NCI-H460 (cell line): ENCODE measurements around the gene RASGRP4. TPM values are rescaled to one million over a fixed set of nuclear protein-coding genes. Genes with fewer than 3 reads are reported as not detected.
A peak's percentile ranks its signal among the peaks of the same experiment; 100 is the strongest.
"Not testable (repeated sequence)": the region's sequence is repeated elsewhere in the genome, so short reads cannot be mapped to it uniquely, and the experiment has no call there.

ENCODE experiments used
- DNase-seq: peaks from one replicate; pipeline ENCODE4 v3.0.0-alpha.2; 2016; ENCODE audit warnings: low read depth; ENCODE audit errors: extremely low read depth
- polyA plus RNA-seq: library from polyadenylated mRNA; depleted of rRNA; stranded (reverse); fragments of >200 nt; gene quantifications from 2 replicates; pipeline ENCODE4 v1.2.3, GENCODE V29; 2014; cell fraction: nucleus; rRNA removed
- total RNA-seq: library from RNA; depleted of rRNA; stranded (reverse); fragments of >200 nt; shearing (Covaris generic); gene quantifications from 2 replicates; pipeline ENCODE4 v1.2.3, GENCODE V29; 2014; rRNA removed

RASGRP4 gene, protein sequence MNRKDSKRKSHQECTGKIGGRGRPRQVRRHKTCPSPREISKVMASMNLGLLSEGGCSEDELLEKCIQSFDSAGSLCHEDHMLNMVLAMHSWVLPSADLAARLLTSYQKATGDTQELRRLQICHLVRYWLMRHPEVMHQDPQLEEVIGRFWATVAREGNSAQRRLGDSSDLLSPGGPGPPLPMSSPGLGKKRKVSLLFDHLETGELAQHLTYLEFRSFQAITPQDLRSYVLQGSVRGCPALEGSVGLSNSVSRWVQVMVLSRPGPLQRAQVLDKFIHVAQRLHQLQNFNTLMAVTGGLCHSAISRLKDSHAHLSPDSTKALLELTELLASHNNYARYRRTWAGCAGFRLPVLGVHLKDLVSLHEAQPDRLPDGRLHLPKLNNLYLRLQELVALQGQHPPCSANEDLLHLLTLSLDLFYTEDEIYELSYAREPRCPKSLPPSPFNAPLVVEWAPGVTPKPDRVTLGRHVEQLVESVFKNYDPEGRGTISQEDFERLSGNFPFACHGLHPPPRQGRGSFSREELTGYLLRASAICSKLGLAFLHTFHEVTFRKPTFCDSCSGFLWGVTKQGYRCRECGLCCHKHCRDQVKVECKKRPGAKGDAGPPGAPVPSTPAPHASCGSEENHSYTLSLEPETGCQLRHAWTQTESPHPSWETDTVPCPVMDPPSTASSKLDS
- total RNA-seq, result not detected in 2 replicates
- polyA plus RNA-seq, result not detected in 2 replicates

DNA sequence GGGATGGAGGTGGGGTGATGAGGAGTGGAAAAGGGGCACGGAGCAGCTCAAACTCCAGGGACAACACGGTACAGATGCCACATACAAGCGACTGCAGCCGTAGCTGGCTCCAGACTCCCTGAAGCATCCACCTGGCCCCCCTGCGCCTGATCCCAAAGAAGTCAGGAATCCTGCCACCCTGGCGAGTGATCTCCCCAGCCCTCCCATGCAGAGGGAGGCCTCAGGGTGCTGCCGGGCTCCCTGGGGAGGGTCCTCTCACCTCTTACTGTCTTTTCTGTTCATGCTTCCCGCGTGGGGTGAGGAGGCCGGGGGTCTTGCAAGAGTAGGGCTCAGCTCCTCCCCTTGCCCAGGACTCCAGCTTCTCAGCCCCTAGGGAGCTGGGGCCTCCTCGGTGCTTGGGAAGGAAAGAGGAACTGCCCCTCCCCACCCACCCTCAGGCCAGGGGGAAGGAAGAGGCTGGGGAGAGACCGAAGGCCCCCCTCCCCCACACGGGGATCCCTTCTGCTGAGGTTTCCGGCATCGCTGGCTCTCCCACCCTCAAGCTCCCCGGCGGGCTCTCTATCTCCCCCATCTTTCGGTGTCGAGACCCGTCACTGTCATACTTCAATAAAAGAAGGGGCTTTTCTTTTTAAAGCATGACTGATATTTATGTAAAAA lies at the start of gene RASGRP4:
RASGRP4 (minus strand) TSS at position 410 of the 657 bp plus-strand sequence; CDS start at position 282, 128 bp downstream.
- DNase-seq, result no peak

DNA sequence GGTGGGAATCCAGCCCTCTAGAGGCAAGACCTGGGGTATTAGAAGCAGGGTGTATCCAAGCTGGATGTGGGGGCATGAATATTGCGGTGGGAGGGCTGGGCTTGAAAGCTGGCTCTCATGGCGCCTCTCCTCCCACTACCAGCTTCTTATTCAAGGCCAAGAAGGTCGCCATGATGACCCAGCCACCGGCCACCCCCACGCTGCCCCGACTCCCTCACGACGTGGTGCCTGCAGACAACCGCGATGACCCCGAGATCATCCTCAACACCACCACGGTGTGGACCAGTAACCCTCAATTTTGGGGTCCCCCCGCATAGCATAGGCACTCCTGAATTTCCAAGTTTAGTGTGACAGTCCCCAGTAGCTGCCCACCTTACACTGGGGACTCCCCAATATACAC lies 49.2 kb upstream of the RASGRP4 start:
- no peak for DNase-seq

DNA sequence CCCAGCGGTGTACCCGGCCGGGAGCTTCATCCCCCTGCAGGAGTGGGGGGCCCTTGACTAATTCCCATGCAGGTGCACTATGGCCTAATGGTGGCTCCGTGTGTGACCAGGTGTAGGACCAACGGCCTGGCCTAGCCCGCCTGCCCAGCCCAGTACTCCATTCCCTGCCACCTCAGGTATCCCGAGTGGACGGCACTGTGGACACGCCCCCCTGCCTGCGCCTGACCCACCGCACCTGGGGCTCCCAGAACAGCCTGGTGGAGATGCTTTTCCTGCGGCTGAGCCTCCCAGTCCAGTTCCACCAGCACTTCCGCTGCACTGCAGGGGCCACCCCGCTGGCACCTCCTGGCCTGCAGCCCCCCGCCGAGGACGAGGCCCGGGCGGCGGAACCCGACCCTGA lies 47.2 kb upstream of the RASGRP4 start:
- no peak for DNase-seq

DNA sequence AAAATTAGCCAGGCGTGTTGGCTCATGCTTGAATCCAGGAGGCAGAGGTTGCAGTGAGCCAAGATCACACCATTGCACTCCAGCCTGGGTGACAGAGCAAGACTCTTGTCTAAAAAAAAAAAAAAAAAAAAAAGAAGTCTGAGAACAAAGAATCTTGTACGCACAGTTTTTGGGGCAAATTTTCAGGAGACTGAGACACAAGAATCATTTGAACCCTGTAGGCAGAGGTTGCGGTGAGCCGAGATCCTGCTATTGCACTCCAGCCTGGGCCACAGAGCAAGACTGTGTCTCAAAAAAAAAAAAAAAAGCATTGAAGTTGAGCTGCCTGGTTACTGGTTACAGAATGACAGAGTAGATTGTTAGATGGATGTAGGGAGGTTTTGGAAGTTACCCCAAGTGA lies 46.7 kb upstream of the RASGRP4 start:
- not testable (repeated sequence) for DNase-seq

DNA sequence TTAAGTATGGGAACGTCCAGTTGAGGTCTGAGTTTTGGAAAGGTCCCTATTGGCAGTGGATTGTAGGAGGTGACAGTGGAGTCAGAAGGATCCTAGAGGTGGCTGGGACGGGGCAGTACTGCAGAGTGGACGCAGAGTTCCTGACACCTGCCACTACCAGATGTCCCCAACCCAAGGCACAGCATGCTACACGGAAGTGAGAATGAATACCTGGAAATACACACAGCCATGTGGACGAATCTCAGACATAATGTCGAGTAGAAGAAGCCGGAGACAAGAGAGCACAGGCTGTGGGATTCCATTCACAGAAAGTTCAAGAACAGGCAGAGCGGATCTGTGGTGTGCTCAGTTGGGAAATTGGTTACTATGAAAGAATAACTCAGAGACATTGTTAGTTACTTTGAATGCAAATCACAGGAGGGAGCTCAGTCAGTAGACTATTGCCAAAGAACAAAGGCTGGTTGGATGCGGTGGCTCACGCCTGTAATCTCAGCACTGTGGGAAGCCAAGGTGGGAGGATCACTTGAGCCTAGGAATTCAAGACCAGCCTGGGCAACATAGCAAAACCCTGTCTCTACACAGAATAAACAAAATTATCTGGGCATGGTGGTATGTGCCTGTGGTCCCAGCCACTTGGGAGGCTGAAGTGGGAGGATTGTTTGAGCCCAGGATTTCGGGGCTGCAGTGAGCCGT lies 44.9 kb upstream of the RASGRP4 start:
- no peak for DNase-seq

GRCh38 chr19:38469151-38469550 lies 43.1 kb upstream of the RASGRP4 start:
- no peak for DNase-seq

DNA sequence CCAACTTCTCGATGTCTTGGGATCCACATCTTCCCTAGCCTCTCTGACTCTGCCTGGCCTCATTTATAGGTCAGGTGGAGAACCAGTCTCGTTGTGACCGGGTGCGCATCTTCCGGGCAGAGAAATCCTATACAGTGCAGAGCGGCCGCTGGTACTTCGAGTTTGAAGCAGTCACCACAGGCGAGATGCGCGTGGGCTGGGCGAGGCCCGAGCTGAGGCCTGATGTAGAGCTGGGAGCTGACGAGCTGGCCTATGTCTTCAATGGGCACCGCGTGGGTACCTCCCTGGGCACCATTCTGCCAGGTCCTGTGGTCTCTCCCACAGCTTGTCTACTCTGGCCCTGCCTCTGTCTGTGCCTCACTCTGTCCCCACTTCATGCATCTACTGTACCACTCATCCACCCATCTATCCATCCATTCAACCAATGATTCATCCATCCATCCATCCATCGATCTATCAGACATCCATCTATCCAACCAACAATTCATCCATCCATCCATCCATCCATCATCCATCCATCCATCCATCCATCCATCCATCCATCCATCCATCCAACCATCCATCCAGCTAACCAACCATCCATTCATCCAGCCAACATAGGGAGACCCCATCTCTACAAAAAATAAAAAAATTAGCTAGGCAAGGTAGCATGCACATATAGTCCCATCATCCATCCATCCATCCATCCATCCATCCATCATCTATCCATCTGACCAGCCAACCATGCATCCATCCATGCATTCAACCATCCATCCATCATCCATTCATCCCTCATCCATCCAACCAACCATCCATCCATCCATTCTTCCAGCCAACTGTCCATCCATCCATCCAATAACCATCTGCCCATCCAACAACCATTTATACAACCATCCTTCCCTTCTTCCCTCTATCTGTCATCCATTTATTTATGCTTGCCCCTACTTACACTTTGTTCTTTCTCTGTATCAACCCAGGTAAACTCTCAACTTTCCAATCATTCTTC lies 41.8 kb upstream of the RASGRP4 start:
- DNase-seq, result no peak

DNA sequence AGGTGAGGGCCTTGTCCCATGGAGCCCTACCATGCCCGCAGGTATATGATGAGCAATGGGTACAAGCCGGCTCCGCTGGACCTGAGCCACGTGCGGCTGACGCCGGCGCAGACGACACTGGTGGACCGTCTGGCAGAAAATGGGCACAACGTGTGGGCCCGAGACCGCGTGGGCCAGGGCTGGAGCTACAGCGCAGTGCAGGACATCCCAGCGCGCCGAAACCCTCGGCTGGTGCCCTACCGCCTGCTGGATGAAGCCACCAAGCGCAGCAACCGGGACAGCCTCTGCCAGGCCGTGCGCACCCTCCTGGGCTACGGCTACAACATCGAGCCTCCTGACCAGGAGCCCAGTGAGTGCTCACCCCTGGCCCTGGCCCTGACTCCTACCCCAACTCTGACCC lies 40.0 kb upstream of the RASGRP4 start:
- DNase-seq, result no peak

- no peak for DNase-seq
These were observed 38.5 kb upstream of the RASGRP4 start for GRCh38 chr19:38464421-38465082.

DNA sequence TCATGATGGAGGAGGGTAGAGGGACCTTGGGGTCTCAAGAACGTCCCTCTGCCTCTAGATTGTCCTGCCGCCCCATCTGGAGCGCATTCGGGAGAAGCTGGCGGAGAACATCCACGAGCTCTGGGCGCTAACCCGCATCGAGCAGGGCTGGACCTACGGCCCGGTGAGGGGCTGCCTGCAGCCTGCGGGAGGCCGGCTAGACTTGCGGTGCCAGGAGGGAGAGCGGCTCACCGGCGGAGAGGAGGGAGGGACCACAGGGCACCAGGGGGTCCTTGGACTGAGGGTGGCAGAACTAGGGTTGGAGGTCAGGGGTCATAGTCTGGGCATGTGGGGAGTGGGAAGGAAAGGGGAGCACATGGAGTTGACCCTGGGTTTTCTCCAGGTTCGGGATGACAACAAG lies 37.3 kb upstream of the RASGRP4 start:
- no peak for DNase-seq

DNA sequence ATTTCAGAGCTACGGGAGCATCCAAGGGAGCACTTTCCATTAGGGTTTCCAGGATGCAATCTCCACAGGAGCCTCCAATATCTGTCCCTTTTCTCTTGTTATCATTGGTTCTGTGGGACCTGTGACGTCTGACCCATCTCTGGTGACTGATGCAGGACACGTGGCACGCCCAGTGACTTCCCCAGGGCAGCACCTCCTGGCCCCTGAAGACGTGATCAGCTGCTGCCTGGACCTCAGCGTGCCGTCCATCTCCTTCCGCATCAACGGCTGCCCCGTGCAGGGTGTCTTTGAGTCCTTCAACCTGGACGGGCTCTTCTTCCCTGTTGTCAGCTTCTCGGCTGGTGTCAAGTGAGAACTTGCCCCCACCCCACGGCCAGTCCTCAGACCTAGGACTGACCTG lies 33.0 kb upstream of the RASGRP4 start:
- no peak for DNase-seq

GRCh38 chr19:38457690-38458405 lies 31.8 kb upstream of the RASGRP4 start:
- no peak for DNase-seq

DNA sequence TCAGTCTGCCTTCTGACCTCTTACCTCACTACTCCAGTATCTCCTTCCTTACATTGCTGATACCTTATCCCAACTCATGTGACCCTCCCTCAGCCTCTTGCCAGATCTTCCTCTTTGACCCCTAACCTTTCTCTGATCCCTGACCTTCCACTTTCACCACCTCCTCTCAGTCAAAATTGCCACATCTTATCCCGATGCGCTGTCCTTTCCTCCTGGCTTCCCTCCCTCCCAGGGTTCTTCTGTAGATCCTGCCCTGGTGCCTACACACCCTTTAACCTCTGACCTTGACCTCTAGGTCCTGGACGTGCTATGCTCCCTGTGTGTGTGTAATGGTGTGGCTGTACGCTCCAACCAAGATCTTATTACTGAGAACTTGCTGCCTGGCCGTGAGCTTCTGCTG lies 31.2 kb upstream of the RASGRP4 start:
- DNase-seq, result no peak

DNA sequence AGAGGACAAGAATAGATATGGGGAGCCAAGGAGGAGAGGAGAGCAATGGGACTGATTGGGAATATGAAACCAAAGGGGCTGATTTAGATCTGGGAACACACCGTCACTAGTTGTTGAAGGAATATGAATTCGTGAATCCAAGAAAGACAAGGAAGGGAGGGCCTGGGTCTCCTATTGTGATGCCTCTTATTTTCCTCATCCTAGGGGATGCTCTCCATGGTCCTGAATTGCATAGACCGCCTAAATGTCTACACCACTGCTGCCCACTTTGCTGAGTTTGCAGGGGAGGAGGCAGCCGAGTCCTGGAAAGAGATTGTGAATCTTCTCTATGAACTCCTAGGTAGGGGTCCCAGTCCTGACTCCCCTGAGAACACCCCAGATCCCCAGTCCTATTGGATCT lies 29.0 kb upstream of the RASGRP4 start:
- DNase-seq, result peak; percentile 4

GRCh38 chr19:38453596-38453995 lies 27.6 kb upstream of the RASGRP4 start:
- no peak for DNase-seq

GRCh38 chr19:38452430-38453366 lies 26.7 kb upstream of the RASGRP4 start:
- peak; percentile 3 for DNase-seq

- DNase-seq, result no peak
These were observed 25.6 kb upstream of the RASGRP4 start for GRCh38 chr19:38451629-38452028.
